Immature natural killer cell (primary cell): Measurements from ENCODE around the gene WDFY2. TPM values are rescaled to one million over a fixed set of nuclear protein-coding genes. Genes with fewer than 3 reads are reported as not detected.
"Not testable (repeated sequence)": the region's sequence is repeated elsewhere in the genome, so short reads cannot be mapped to it uniquely, and the experiment has no call there.

Experiments
- DNase-seq, 3 donors: peaks; one replicate each; pipeline ENCODE4 v3.0.0; 2022; ENCODE audit warnings: mixed read lengths in 1 of 3
- H3K27ac Mint-ChIP-seq, 6 donors: one replicate each; pipeline ENCODE4 v1.8.0; 2020; ENCODE audit warnings: mixed read lengths in 6 of 6, mild to moderate bottlenecking in 5 of 6, inconsistent platforms in 4 of 6, moderate library complexity in 3 of 6
- H3K27me3 Mint-ChIP-seq, 3 donors: one replicate each; pipeline ENCODE4 v1.8.0; 2020 to 2021; ENCODE audit warnings: low read depth in 3 of 3, mild to moderate bottlenecking in 3 of 3, mixed read lengths in 3 of 3, moderate library complexity in 3 of 3, inconsistent platforms in 1 of 3
- H3K36me3 Mint-ChIP-seq, 3 donors: one replicate each; pipeline ENCODE4 v1.8.0; 2020; ENCODE audit warnings: mixed read lengths in 3 of 3, inconsistent platforms in 2 of 3, mild to moderate bottlenecking in 2 of 3
- H3K4me1 Mint-ChIP-seq, 2 donors: one replicate each; pipeline ENCODE4 v1.8.0; 2020; ENCODE audit warnings: inconsistent platforms in 2 of 2, mild to moderate bottlenecking in 2 of 2, mixed read lengths in 2 of 2, moderate library complexity in 1 of 2
- H3K4me3 Mint-ChIP-seq, 5 donors: one replicate each; pipeline ENCODE4 v1.8.0; 2020; ENCODE audit warnings: mild to moderate bottlenecking in 5 of 5, mixed read lengths in 5 of 5, inconsistent platforms in 3 of 5, moderate library complexity in 3 of 5
- H3K9me3 Mint-ChIP-seq, 6 donors: one replicate each; pipeline ENCODE4 v1.8.0; 2020; ENCODE audit warnings: mild to moderate bottlenecking in 6 of 6, mixed read lengths in 6 of 6, inconsistent platforms in 4 of 6, moderate library complexity in 3 of 6
- polyA plus RNA-seq, 3 donors: library from polyadenylated mRNA; unstranded; fragments of 300-500 nt; fragmentation: Illumina TruSeq; gene quantifications; one replicate each; pipeline ENCODE4 v1.2.3, GENCODE V29; 2021

Gene WDFY2
- polyA plus RNA-seq, 3 donors from 2014 or later = 1.6 to 4.6 (median 3.0) TPM

- Mint-ChIP-seq H3K9me3 (peaks cover 0 to 2% (median 0%) of the 10 kb centered on the region in 6 donors), H3K4me3 (no peak overlapping the region), H3K27me3 (peaks cover 9 to 12% (median 9%) of the 10 kb centered on the region in 3 donors), H3K36me3 (peaks cover 0 to 13% (median 3%) of the 10 kb centered on the region in 3 donors), H3K4me1 (peaks cover 21 to 28% of the 10 kb centered on the region in 2 donors), H3K27ac (peak overlapping the region in 2 of 6 donors; percentile 0 to 9)
- DNase-seq = no peak
These were observed 3.0 kb upstream of the WDFY2 start for GRCh38 chr13:51581148-51581820.

GRCh38 chr13:51583469-51583874 lies 790 bp upstream of the WDFY2 start:
- H3K27ac Mint-ChIP-seq = peak overlapping the region; percentile 94 to 100 (median 98)
- H3K27me3 Mint-ChIP-seq = peaks cover 5 to 11% (median 9%) of the 10 kb centered on the region in 3 donors
- H3K9me3 Mint-ChIP-seq = peaks cover 0 to 2% (median 0%) of the 10 kb centered on the region in 6 donors
- peak overlapping the region; percentile 91 to 100 (median 99) for H3K4me3 Mint-ChIP-seq
- peaks cover 23 to 41% of the 10 kb centered on the region in 2 donors for H3K4me1 Mint-ChIP-seq
- peaks cover 0 to 6% (median 3%) of the 10 kb centered on the region in 3 donors for H3K36me3 Mint-ChIP-seq
- DNase-seq = no peak

GRCh38 chr13:51584731-51585672 lies 740 bp downstream of the WDFY2 start:
- Mint-ChIP-seq H3K27ac (peak overlapping the region; percentile 77 to 100 (median 98)), H3K36me3 (no peaks in the 10 kb centered on the region), H3K27me3 (peaks cover 5 to 11% (median 9%) of the 10 kb centered on the region in 3 donors), H3K4me3 (peak overlapping the region; percentile 91 to 100 (median 99)), H3K4me1 (peaks cover 23 to 45% of the 10 kb centered on the region in 2 donors), H3K9me3 (peaks cover 0 to 2% (median 0%) of the 10 kb centered on the region in 6 donors)
- peak; percentile 73 to 77 (median 77) for DNase-seq

GRCh38 chr13:51585696-51586095 lies 1.4 kb downstream of the WDFY2 start:
- peaks cover 5 to 11% (median 9%) of the 10 kb centered on the region in 3 donors for H3K27me3 Mint-ChIP-seq
- no peak for DNase-seq
- peak overlapping the region; percentile 77 to 99 (median 90) for H3K27ac Mint-ChIP-seq
- H3K9me3 Mint-ChIP-seq = peaks cover 0 to 2% (median 0%) of the 10 kb centered on the region in 6 donors
- H3K36me3 Mint-ChIP-seq = no peaks in the 10 kb centered on the region
- H3K4me1 Mint-ChIP-seq = peaks cover 23 to 52% of the 10 kb centered on the region in 2 donors
- peak overlapping the region; percentile 91 to 100 (median 99) for H3K4me3 Mint-ChIP-seq

DNA sequence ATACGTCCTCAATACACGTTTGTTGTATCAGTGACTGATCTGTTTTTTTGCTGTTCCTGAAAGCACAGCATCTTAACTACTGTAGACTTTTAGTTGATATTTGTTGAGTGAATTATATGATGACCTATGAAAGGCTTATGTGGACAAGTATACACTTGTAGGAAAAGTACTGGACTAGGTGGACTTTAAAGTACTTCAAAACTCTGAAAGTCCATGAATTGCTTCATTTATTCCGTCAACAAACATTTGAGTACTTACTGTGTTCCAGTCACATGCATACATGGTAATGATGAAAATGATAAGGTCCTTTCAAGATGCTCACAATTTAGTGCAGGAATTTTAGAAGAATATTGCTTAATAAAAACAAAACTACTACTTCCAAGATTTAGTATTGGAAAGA lies 3.1 kb downstream of the WDFY2 start:
- Mint-ChIP-seq H3K4me3 (peak overlapping the region in 1 of 5 donors; percentile 6), H3K9me3 (no peaks in the 10 kb centered on the region), H3K4me1 (peaks cover 26 to 52% of the 10 kb centered on the region in 2 donors), H3K27ac (no peak overlapping the region), H3K36me3 (no peaks in the 10 kb centered on the region), H3K27me3 (peaks cover 5 to 11% (median 9%) of the 10 kb centered on the region in 3 donors)
- no peak for DNase-seq

DNA sequence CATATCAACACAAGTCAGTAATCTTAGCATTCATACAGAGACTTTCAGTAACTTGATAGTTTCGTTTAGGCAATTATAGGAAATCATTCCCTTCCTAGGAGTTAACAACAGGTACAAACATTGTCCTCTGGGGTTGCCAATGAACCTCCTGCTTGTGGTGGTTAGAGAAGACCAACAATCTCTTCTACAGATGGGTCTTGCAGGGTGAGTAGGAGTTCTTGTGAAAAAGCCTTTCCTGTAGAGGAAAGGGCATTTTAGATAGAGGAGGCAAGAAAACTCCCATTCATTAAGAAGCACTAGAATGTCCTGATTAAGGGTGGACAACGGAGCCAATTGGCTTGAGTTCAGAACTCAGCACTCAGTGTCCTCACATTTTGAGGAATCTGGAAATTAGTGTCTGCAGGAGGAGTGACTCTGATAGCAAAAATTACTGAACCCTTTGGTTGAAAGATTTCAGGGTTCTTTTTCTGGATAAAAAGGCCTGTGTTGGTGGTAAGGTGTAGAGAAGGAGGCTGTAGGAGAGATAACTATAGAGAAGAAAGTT lies 4.2 kb downstream of the WDFY2 start:
- H3K27ac Mint-ChIP-seq = peak overlapping the region in 1 of 6 donors; percentile 57
- H3K9me3 Mint-ChIP-seq = no peaks in the 10 kb centered on the region
- H3K4me3 Mint-ChIP-seq = no peak overlapping the region
- no peaks in the 10 kb centered on the region for H3K36me3 Mint-ChIP-seq
- no peak for DNase-seq
- H3K4me1 Mint-ChIP-seq = peaks cover 21 to 42% of the 10 kb centered on the region in 2 donors
- H3K27me3 Mint-ChIP-seq = peaks cover 5 to 11% (median 9%) of the 10 kb centered on the region in 3 donors

DNA sequence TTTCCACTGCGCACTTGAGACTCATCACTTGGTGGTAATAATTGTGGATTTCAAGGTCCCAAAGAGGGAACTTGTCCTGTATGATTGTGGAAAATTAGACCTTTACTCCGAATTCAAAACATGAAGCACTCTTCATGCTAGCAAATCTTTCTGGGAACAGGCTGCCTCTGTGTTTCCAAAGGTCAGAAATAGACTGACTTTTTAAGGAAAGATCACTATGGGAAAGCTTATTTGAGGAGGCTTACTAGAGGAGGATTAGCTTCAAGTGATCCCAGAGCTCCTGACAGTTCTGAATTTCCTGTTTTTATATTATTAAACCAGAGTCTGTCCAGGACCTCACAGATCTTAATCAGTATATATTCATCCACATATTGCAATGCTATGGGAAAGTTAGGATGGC lies 5.5 kb downstream of the WDFY2 start:
- H3K36me3 Mint-ChIP-seq = no peaks in the 10 kb centered on the region
- no peak overlapping the region for H3K27ac Mint-ChIP-seq
- H3K9me3 Mint-ChIP-seq = no peaks in the 10 kb centered on the region
- no peak overlapping the region for H3K4me3 Mint-ChIP-seq
- DNase-seq = no peak
- H3K4me1 Mint-ChIP-seq = peaks cover 17 to 36% of the 10 kb centered on the region in 2 donors
- H3K27me3 Mint-ChIP-seq = peaks cover 0 to 2% (median 0%) of the 10 kb centered on the region in 3 donors

- no peaks in the 10 kb centered on the region for H3K36me3 Mint-ChIP-seq
- H3K9me3 Mint-ChIP-seq = no peaks in the 10 kb centered on the region
- H3K4me3 Mint-ChIP-seq = no peak overlapping the region
- DNase-seq = no peak
- H3K27me3 Mint-ChIP-seq = peaks cover 0 to 2% (median 0%) of the 10 kb centered on the region in 3 donors
- H3K27ac Mint-ChIP-seq = no peak overlapping the region
- peaks cover 12 to 33% of the 10 kb centered on the region in 2 donors for H3K4me1 Mint-ChIP-seq
These were observed 6.1 kb downstream of the WDFY2 start for GRCh38 chr13:51590231-51590970.

DNA sequence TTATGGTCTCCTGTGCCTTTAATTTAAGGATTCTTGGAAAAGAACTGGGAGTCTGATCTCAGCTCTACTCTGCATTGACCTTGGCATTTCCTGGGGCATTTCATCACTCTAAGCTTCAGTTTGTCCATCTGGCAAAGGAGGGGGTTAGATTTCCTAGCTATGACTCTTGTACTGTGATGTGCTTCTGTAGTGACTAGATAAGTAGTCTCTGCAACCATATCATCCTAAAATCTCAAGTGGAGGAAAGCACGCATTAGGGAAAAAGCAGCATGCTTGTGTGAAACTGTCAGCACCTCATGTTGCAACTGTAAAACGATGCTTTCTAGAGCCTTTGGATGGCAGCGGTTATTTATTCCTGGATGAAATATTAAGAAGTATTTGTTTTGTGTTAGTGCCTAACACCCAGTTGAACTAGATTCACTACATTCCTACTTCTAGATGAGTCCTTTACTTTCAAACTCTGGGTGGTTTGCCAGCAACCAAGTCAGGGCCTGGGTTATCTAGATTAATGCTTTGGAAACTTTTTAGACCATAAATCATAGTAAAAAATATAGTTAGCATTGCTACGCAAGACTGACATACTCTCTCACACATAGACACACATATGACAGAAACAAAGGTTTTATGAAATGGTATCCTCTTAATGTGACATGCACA lies 6.8 kb downstream of the WDFY2 start:
- H3K36me3 Mint-ChIP-seq = no peaks in the 10 kb centered on the region
- no peak overlapping the region for H3K4me3 Mint-ChIP-seq
- peaks cover 5 to 26% of the 10 kb centered on the region in 2 donors for H3K4me1 Mint-ChIP-seq
- H3K27ac Mint-ChIP-seq = no peak overlapping the region
- no peak for DNase-seq
- no peaks in the 10 kb centered on the region for H3K9me3 Mint-ChIP-seq
- H3K27me3 Mint-ChIP-seq = peaks cover 0 to 2% (median 0%) of the 10 kb centered on the region in 3 donors

DNA sequence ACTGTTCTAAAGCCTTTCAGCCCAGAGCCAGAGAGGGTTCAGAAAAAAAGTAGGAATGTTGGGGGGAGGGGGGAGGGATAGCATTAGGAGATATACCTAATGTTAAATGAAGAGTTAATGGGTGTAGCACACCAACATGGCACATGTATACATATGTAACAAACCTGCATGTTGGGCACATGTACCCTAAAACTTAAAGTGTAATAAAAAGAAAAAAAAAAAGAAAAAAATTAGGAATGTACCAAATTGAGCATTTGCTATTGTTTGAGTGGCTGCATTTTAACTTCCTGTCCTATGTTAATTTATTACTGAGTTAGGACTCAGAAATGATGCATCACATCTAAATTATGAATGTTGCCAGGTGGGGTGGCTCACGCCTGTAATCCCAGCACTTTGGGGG lies 7.7 kb downstream of the WDFY2 start:
- H3K36me3 Mint-ChIP-seq, H3K27me3 Mint-ChIP-seq, H3K27ac Mint-ChIP-seq, H3K4me3 Mint-ChIP-seq, DNase-seq, H3K9me3 Mint-ChIP-seq: not testable (repeated sequence)
- peaks cover 5 to 22% of the 10 kb centered on the region in 2 donors for H3K4me1 Mint-ChIP-seq

- no peaks in the 10 kb centered on the region for H3K27me3 Mint-ChIP-seq
- H3K27ac Mint-ChIP-seq = no peak overlapping the region
- H3K4me3 Mint-ChIP-seq = no peak overlapping the region
- H3K36me3 Mint-ChIP-seq = no peaks in the 10 kb centered on the region
- peaks cover 10 to 12% of the 10 kb centered on the region in 2 donors for H3K4me1 Mint-ChIP-seq
- DNase-seq = no peak
- H3K9me3 Mint-ChIP-seq = no peaks in the 10 kb centered on the region
These were observed 10.2 kb downstream of the WDFY2 start for GRCh38 chr13:51594432-51594831.

DNA sequence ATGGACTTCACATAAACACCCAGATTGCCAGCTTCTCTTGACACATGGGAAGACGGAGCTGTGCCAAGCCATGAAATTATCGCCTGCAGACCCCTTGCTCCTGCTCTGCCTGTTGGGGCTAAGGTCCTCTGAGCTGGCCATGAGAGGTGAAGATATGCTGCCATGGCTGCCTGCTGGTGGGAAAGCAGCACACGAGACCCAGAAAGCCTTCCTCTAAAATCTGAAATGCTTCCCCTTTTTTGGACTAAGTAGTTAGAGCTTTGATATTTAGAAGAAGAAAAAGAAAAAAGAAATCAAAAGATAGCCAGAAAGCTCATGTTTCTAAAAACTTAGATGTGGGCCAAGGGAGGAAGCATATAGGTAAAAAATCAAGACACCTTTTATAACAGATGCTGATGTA lies 11.2 kb downstream of the WDFY2 start:
- peaks cover 18 to 20% of the 10 kb centered on the region in 2 donors for H3K4me1 Mint-ChIP-seq
- H3K36me3 Mint-ChIP-seq = no peaks in the 10 kb centered on the region
- H3K4me3 Mint-ChIP-seq = no peak overlapping the region
- DNase-seq = no peak
- no peak overlapping the region for H3K27ac Mint-ChIP-seq
- no peaks in the 10 kb centered on the region for H3K9me3 Mint-ChIP-seq
- H3K27me3 Mint-ChIP-seq = peaks cover 0 to 1% (median 0%) of the 10 kb centered on the region in 3 donors

GRCh38 chr13:51596541-51596940 lies 12.3 kb downstream of the WDFY2 start:
- peaks cover 0 to 3% (median 0%) of the 10 kb centered on the region in 3 donors for H3K36me3 Mint-ChIP-seq
- no peaks in the 10 kb centered on the region for H3K9me3 Mint-ChIP-seq
- no peak for DNase-seq
- no peak overlapping the region for H3K27ac Mint-ChIP-seq
- peaks cover 22 to 25% of the 10 kb centered on the region in 2 donors for H3K4me1 Mint-ChIP-seq
- H3K27me3 Mint-ChIP-seq = peaks cover 0 to 1% (median 0%) of the 10 kb centered on the region in 3 donors
- no peak overlapping the region for H3K4me3 Mint-ChIP-seq
